Measurements from ENCODE around the gene MYLK3.

The MYLK3 gene

DNA sequence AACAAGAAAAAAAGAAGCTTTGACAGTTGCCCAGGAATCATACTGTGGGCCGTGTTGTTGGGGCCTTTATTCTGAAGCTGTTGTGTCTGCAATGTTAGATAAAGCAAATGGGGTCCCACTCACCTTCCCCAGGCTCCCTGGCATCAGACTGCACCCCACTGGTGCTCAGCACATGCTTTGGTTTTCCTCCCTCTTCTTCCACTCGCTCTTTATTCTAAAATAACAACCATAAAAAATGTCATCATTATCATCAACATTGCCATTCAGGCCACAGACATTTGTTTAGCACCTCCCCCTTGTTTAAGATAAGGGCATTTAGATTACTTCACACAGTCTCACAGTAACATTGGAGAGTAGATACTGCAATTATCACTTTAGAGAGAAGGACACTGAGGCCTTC, 8.2 kb downstream of the MYLK3 start:
- no peak for TF ChIP-seq CTCF (IDR thresholded peaks at IDR 0.05)

GRCh38 chr16:46737621-46738214, 10.4 kb downstream of the MYLK3 start:
- no peak for TF ChIP-seq CTCF (IDR thresholded peaks at IDR 0.05)

DNA sequence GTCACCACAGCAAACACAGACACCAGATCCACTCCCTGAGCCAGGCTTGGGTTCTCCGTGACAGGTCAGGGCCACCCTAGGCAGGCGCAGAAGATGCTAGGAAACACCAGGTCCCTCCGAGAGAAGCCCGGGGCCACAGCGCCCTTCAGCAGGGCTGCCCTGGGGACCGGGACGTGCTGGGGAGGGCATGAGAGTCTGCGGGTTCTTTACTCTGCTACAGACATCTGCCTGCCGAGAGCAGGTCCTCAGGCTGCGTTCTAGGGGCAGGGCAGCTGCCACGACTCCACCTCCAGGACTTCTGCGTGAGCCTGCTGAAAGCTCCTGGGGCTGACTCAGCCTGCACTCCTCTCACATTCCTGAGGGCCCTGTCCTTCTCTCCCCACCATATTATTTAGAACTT, 11.4 kb downstream of the MYLK3 start:
- TF ChIP-seq CTCF (IDR thresholded peaks at IDR 0.05), result no peak

DNA sequence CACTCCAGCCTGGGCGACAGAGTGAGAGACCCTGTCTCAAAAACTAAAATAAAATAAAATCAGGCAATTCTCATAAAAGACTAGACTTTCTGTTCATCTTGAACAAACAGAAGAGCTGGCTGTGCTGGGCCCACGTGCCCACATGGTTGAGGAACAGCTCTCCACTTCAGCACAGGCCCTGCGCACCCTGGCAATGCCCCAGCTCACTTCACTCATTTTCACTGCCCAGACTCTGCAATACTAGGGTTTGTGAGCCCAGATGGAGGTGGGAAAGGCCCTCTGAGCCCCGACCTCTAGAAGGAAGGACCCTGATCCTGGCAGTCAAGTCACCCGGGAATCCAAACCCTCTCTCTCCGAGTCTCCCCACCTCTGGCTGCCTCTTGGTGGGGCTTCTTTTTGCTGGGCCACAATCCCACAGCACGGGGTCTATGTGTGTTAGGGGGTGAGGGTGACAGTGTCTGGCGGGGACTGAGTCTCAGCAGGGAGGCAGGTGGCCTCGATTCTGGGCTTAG, 14.8 kb downstream of the MYLK3 start:
- no peak for TF ChIP-seq CTCF (IDR thresholded peaks at IDR 0.05)

- no peak for TF ChIP-seq CTCF (IDR thresholded peaks at IDR 0.05)
Measured at GRCh38 chr16:46732561-46732960, 15.6 kb downstream of the MYLK3 start.

DNA sequence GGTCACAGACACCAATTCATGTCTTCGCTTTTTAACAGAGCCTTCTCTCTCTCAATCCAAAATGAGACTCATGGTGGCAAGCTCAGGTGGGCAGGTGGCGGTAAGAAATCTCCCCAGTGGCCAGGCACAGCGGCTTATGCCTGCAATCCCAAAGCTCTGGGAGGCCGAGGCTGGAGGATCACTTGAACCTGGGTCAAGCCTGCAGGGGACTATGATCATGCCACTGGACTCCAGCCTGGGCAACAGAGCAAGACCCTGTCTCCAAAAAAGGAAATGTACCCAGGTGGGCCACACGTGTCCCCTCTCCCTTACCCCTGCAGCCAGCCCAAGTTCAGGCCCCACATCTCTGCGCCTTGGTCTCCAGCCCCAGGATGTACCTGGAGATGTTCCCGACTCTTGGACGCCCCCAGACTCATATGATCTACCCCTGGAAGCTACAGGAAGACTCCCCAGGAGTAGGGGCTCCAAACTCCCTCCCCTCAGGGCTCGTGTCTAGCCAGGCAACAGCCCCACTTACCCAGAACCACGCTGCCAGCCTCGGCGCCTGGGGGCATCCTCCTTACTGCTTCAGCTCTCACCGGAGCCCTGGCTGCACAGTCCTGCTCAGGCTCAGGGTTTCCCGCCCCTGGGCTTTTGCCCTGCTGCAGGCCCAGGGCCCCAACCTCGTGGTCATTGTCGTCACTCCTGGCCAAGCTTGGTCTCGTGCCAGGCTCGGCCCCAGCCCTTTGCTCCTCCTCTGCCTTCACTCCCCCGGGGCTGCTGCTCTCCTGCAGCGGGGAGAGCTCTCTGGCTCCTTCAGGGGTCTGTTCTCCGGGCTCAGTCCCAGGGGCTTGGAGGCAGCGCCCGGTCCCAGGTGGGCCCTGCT, 16.2 kb downstream of the MYLK3 start:
- TF ChIP-seq CTCF (IDR thresholded peaks at IDR 0.05), result no peak

DNA sequence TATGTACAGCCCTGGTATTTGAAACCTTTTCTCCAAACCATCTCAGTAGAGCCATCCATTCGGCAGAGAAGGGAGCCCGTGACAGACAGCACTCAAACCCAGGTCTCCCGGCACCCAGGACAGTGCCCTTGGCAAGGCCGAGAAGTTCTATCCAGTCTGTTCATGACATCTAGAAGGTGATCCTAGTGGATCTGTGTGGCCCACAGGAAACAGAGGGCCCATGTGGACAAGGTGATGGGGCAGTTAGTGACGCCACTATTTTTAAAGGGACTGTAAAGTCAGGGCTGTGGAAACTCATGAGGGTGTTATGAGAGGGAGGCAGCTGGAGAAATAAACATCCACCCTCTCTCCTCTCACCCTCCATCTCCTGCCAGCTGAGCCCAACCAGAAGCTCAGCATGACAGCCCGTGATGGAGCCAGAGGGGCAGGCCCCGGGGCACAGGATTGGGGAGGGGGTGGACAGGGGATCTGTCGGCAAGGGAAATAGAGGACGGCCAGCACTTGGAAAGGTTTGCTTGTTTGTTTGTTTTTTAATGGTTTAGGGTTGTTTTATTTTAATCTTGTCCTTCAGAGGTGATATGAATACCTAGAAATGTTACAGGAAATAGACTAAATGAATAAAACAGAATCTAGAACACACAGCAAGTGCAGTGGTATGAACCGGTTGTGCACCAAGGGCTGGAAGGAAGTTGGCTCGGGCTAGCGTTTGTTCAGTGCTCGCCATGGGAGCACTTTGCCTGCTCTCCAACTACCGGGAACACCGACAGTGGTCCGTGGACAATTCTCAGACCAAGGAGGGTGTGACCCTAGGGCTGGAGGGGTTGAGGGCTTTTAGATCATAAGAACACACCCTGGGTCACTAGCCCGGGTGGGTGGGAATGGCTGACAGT, 17.1 kb downstream of the MYLK3 start:
- TF ChIP-seq CTCF (IDR thresholded peaks at IDR 0.05), result no peak
